ENCODE results near the gene CMKLR1. TPM values are rescaled to one million over a fixed set of nuclear protein-coding genes. Genes with fewer than 3 reads are reported as not detected.

The CMKLR1 gene
- total and polyA plus RNA-seq, 10 of the 15 experiments (the other 5 are each of a cell fraction or from before 2014, with no cell fraction given) = 13.8 to 52.3 (median 26.2) TPM

DNA sequence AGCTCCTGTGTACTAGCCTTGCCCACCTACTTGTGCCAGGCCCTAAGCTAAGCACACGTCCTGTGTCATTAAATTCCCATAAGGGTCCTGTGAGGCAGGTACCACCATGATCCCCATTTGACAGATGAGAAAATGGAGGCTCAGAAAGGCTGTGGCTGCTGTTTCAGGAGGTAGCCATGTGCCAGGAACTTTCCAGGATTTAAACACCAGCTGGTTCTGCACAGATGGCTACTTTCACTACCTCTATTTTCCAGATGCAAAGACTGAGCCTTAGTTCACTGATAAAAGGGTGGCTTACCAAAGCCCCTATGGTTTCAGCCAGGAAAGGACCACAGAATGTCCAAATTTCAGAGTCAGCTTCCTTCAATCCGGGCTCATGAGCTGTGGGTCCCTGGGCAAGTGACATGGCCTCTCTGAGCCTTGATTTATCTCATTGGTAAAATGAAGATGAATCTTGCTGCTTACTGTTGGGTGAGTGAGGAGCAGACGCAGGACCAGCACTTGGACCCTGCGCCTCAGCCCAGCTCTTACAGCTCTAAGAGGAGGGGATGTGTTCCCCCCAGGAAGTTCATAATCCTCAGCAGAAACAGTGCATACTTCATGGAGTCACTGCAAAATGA, 23.5 kb downstream of the CMKLR1 start:
- CTCF ChIA-PET = interaction anchor here (0.9 to 8.9 kb wide), 4 partner anchors 10 to 141 kb away, joined by 3 to 75 read pairs (median 4); no protein-coding TSS in a partner anchor
- 64% methylated on average over 4 of the region's 4 CpGs for WGBS (ENCODE audit: insufficient coverage, insufficient replicate concordance, low lambda C conversion rate, missing lambda C conversion rate)
- no TSS peak for BruUV-seq (replicated peaks)
- TF ChIP-seq, protein P1, sequence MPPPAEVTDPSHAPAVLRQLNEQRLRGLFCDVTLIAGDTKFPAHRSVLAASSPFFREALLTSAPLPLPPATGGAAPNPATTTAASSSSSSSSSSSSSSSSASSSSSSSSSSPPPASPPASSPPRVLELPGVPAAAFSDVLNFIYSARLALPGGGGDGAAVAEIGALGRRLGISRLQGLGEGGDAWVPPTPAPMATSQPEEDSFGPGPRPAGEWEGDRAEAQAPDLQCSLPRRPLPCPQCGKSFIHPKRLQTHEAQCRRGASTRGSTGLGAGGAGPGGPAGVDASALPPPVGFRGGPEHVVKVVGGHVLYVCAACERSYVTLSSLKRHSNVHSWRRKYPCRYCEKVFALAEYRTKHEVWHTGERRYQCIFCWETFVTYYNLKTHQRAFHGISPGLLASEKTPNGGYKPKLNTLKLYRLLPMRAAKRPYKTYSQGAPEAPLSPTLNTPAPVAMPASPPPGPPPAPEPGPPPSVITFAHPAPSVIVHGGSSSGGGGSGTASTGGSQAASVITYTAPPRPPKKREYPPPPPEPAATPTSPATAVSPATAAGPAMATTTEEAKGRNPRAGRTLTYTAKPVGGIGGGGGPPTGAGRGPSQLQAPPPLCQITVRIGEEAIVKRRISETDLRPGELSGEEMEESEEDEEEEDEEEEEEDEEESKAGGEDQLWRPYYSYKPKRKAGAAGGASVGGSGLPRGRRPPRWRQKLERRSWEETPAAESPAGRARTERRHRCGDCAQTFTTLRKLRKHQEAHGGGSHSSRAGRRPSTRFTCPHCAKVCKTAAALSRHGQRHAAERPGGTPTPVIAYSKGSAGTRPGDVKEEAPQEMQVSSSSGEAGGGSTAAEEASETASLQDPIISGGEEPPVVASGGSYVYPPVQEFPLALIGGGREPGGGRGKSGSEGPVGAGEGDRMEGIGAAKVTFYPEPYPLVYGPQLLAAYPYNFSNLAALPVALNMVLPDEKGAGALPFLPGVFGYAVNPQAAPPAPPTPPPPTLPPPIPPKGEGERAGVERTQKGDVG (CRISPR knock-in tag; IDR thresholded peaks at IDR 0.05) = no peak
- no peak for TF ChIP-seq STAT3 (IDR thresholded peaks at IDR 0.05; ENCODE audit: low read depth, low read length)
- TF ChIP-seq SMAD5 (IDR thresholded peaks at IDR 0.05; ENCODE audit: low read depth) = no peak
- TF ChIP-seq BCL11A (IDR thresholded peaks at IDR 0.05; ENCODE audit: low read depth, low read length) = no peak
- TF ChIP-seq EGR1 (IDR thresholded peaks at IDR 0.05; ENCODE audit: borderline replicate concordance in 1 of 2, low read depth in 2 of 2, low read length in 2 of 2) = no peak
- TF ChIP-seq TCF3 (IDR thresholded peaks at IDR 0.05; ENCODE audit: borderline replicate concordance, insufficient read depth, low read depth, low read length) = 0 out of 2 replicates have a peak, but pooled peaks have one; percentile 66
- TF ChIP-seq LARP7 (IDR thresholded peaks at IDR 0.05) = no peak
- TF ChIP-seq KLF5 (IDR thresholded peaks at IDR 0.05; ENCODE audit: partially characterized antibody) = no peak
- TF ChIP-seq PML (IDR thresholded peaks at IDR 0.05; ENCODE audit: low read length) = no peak
- TF ChIP-seq BCLAF1 (IDR thresholded peaks at IDR 0.05) = no peak
- peak; percentile 73; the same call in 1 of the 2 replicates for TF ChIP-seq SPI1 (IDR thresholded peaks at IDR 0.05; ENCODE audit: borderline replicate concordance, insufficient read depth, low read depth, low read length)
- TF ChIP-seq CHD2 (IDR thresholded peaks at IDR 0.05; ENCODE audit: borderline replicate concordance, low read depth, low read length) = no peak
- TF ChIP-seq ZNF207 (IDR thresholded peaks at IDR 0.05; ENCODE audit: borderline replicate concordance) = no peak
- TF ChIP-seq IKZF1 (conservative IDR thresholded peaks at IDR 0.05) = peak; percentile 51
- no peak for TF ChIP-seq TARDBP (IDR thresholded peaks at IDR 0.05; ENCODE audit: borderline replicate concordance)
- TF ChIP-seq GATAD2B (conservative IDR thresholded peaks at IDR 0.05; ENCODE audit: low read depth) = no peak
- TF ChIP-seq BHLHE40 (IDR thresholded peaks at IDR 0.05; ENCODE audit: borderline replicate concordance in 1 of 2, low read depth in 2 of 2, low read length in 1 of 2) = no peak
- TF ChIP-seq POLR2A (IDR thresholded peaks at IDR 0.05; ENCODE audit: low read depth, low read length) = no peak
- no peak for TF ChIP-seq ATF7 (IDR thresholded peaks at IDR 0.05; ENCODE audit: low read depth)

More for the DNA sequence above, 23.5 kb downstream of the CMKLR1 start:
- ATAC-seq (no peak), FAIRE-seq (no peak), DNase-seq (ENCODE audit: low read depth, low spot score) (no peak)
- H3K4me3 ChIP-seq = peak overlapping the region; percentile 4; the same call in 1 of the 2 replicates
- peak overlapping the region; percentile 67 for H3K27ac ChIP-seq (ENCODE audit: control insufficient read depth, insufficient read depth)
- POLR2A ChIA-PET = interaction anchor here (1.0 to 3.4 kb wide), 3 partner anchors 17 to 253 kb away, joined by 3 to 32 read pairs (median 4); no protein-coding TSS in a partner anchor
- no peaks in the 10 kb centered on the region for H3K9me3 ChIP-seq (replicated peaks; ENCODE audit: control insufficient read depth, insufficient read depth, low read length)
- no peaks in the 10 kb centered on the region for H3K36me3 ChIP-seq (ENCODE audit: control insufficient read depth in 2 of 2, insufficient read depth in 2 of 2, low read length in 1 of 2)
- peaks cover 72% of the 10 kb centered on the region for H3K4me1 ChIP-seq (ENCODE audit: control insufficient read depth, insufficient read depth, low read length)
- no peaks in the 10 kb centered on the region for H3K27me3 ChIP-seq (replicated peaks in 1 of 2; ENCODE audit: control insufficient read depth in 2 of 2, insufficient read depth in 2 of 2, low read length in 1 of 2)
- RAD21 ChIA-PET (ENCODE audit: unreplicated experiment) = interaction anchor here (1.2 to 5.1 kb wide), 4 partner anchors 10 to 141 kb away, joined by 3 to 61 read pairs (median 6); no protein-coding TSS in a partner anchor
- SMC1A ChIA-PET (ENCODE audit: uncharacterized antibody, unreplicated experiment) = interaction anchor here (0.7 to 19.0 kb wide), 5 partner anchors 13 to 197 kb away, joined by 3 to 185 read pairs (median 4); partner anchors contain the start of gene CMKLR1
- no peak overlapping the region for H2AFZ ChIP-seq (ENCODE audit: control insufficient read depth, low read depth, low read length)
- peak overlapping the region; percentile 73 for H3K4me2 ChIP-seq (ENCODE audit: control insufficient read depth, insufficient read depth)
- intact Hi-C loops (cut with micrococcal nuclease; ENCODE audit: unreplicated experiment) (loop anchor here (2.0 kb wide), 1 partner anchor 141 kb away; no protein-coding TSS in a partner anchor), in situ Hi-C loops (cut with MboI) (no loop called here)
- peaks cover 58% of the 10 kb centered on the region for H3K79me2 ChIP-seq (ENCODE audit: control insufficient read depth, insufficient read depth, low read length)
- H4K20me1 ChIP-seq (ENCODE audit: control insufficient read depth, insufficient read depth) = no peaks in the 10 kb centered on the region
- peak overlapping the region; percentile 36; the same call in 1 of the 2 replicates for H3K9ac ChIP-seq (ENCODE audit: control insufficient read depth, insufficient read depth, low read length)
